PFSK-1 (cell line): ENCODE data around the gene NANP.

ENCODE experiments used
- FOXP2 ChIP-seq: optimal IDR thresholded peaks from 2 replicates; pipeline ENCODE3; 2011; ENCODE audit warnings: borderline replicate concordance, control low read depth, inconsistent platforms; ENCODE audit not compliant: insufficient read depth; ENCODE audit errors: extremely low read length, extremely low read depth
- POLR2AphosphoS5 ChIP-seq: IDR thresholded peaks from 2 replicates; pipeline ENCODE4 v1.6.1; 2012; ENCODE audit warnings: low read depth, mild to moderate bottlenecking, control low read depth, low read length, moderate library complexity
- SIN3A ChIP-seq: IDR thresholded peaks from 2 replicates; pipeline ENCODE4 v1.6.1; 2012; ENCODE audit warnings: mild to moderate bottlenecking, low read length, moderate library complexity, borderline replicate concordance; ENCODE audit not compliant: insufficient read depth
- TAF1 ChIP-seq: IDR thresholded peaks from 2 replicates; pipeline ENCODE4 v1.6.1; 2012; ENCODE audit warnings: low read length, control low read depth, borderline replicate concordance; ENCODE audit not compliant: insufficient read depth
- TF ChIP-seq, protein P1 (sequence below), 2 experiments: IDR thresholded peaks; 2 replicates each; pipeline versions ENCODE4 v1.6.1 to v1.8.0; 2011 to 2012; ENCODE audit warnings: low read depth in 2 of 2, low read length in 2 of 2, control low read depth in 1 of 2, inconsistent platforms in 1 of 2, mild to moderate bottlenecking in 1 of 2, moderate library complexity in 1 of 2; ENCODE audit not compliant: insufficient read depth in 1 of 2

NANP gene

DNA sequence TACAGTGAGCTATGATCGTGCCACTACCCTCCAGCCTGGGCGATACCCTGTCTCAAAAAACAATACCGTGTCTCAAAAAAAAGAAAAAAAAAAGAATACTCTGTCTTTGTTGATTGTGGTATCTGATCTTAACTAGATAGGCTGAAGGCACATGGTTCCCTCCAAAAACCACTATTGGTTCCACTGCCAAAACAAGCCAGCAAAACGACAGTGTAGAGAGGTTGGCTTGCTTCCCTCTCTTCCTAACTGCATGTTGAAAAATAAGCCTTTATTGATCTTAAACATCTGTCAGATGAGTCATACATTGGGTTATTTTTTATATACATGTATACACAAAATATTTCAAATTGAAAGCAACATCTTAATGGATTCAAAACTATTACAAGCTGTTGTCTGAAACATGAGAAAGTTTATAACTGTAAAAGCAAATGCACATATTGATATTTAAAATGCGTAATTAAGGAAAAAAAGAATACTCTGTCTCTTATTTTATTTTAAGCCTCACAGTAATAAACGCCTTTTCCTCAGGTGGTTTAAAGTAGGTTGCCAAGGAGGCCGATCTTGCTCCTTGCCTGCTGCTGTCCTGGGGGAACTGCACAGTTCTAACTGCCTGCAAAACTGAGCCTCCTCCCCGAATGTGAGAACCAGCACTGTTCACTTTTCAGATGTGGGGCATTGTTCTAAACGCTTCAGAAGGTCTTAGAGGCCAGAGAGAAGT is 31.5 kb downstream of the NANP start:
- TF ChIP-seq POLR2AphosphoS5 = no peak
- TF ChIP-seq SIN3A = no peak
- TF ChIP-seq TAF1 = no peak
- no peak for TF ChIP-seq FOXP2
- TF ChIP-seq, protein P1, sequence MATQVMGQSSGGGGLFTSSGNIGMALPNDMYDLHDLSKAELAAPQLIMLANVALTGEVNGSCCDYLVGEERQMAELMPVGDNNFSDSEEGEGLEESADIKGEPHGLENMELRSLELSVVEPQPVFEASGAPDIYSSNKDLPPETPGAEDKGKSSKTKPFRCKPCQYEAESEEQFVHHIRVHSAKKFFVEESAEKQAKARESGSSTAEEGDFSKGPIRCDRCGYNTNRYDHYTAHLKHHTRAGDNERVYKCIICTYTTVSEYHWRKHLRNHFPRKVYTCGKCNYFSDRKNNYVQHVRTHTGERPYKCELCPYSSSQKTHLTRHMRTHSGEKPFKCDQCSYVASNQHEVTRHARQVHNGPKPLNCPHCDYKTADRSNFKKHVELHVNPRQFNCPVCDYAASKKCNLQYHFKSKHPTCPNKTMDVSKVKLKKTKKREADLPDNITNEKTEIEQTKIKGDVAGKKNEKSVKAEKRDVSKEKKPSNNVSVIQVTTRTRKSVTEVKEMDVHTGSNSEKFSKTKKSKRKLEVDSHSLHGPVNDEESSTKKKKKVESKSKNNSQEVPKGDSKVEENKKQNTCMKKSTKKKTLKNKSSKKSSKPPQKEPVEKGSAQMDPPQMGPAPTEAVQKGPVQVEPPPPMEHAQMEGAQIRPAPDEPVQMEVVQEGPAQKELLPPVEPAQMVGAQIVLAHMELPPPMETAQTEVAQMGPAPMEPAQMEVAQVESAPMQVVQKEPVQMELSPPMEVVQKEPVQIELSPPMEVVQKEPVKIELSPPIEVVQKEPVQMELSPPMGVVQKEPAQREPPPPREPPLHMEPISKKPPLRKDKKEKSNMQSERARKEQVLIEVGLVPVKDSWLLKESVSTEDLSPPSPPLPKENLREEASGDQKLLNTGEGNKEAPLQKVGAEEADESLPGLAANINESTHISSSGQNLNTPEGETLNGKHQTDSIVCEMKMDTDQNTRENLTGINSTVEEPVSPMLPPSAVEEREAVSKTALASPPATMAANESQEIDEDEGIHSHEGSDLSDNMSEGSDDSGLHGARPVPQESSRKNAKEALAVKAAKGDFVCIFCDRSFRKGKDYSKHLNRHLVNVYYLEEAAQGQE (IDR thresholded peaks at IDR 0.05; ENCODE audit: insufficient read depth in 1 of 2, low read depth in 2 of 2, low read length in 2 of 2) = no peak

DNA sequence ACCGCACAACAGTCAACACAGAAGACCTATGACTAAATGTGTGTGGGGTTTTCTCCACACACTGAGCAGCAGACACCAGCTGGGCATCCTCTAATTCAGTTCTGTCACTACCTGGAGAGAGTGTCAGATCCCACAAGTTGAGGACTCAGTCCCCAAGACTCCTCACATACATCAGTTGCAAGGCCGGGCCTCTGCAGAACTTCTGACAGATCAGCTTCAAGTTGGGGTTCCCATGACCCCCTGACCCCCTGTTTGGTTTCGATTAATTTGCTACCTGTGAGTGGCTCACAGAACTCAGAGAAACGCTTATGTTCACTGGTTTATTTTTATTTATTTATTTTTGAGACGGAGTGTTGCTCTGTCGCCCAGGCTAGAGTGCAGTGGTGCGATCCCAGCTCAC is 35.3 kb downstream of the NANP start:
- no peak for TF ChIP-seq POLR2AphosphoS5
- TF ChIP-seq, protein P1 (IDR thresholded peaks at IDR 0.05; ENCODE audit: insufficient read depth in 1 of 2, low read depth in 2 of 2, low read length in 2 of 2) = no peak
- no peak for TF ChIP-seq FOXP2
- no peak for TF ChIP-seq SIN3A
- TF ChIP-seq TAF1 = no peak

DNA sequence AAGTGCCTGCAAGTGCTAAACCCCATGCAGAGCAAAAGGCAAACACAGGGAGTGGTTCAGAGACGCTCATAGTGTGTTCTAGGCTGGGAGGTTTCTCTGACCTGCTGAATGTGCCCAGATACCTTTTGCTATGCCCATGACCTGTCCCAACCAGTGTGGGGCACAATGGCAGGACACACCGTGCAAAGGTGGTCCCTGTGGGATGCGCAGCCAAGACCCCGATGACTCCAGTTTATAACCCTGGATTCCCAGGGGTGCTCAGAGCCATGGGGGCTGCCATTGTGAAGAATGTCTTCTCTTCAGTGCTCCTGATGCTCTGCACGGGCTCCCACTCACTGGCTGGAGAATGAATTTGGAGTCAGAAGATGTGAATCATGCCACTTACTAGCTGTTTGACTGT is 36.3 kb downstream of the NANP start:
- TF ChIP-seq POLR2AphosphoS5 = no peak

DNA sequence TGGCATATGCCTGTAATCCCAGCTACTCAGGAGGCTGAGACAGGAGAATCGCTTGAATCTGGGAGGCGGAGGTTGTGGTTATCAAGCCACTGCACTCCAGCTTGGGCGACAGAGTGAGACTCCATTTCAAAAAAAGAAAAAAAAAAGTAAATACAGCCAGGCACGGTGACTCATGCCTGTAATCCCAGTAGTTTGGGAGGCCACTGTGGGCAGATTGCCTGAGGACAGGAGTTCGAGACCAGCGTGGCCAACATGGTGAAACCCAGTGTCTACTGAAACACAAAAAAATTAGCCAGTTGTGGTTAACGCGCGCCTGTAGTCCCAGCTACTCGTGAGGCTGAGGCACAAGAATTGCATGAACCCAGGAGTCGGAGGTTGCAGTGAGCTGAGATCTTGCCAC is 36.9 kb downstream of the NANP start:
- TF ChIP-seq, protein P1 (IDR thresholded peaks at IDR 0.05; ENCODE audit: insufficient read depth in 1 of 2, low read depth in 2 of 2, low read length in 2 of 2) = no peak
- TF ChIP-seq TAF1 (no peak), FOXP2 (no peak), SIN3A (no peak), POLR2AphosphoS5 (no peak)

DNA sequence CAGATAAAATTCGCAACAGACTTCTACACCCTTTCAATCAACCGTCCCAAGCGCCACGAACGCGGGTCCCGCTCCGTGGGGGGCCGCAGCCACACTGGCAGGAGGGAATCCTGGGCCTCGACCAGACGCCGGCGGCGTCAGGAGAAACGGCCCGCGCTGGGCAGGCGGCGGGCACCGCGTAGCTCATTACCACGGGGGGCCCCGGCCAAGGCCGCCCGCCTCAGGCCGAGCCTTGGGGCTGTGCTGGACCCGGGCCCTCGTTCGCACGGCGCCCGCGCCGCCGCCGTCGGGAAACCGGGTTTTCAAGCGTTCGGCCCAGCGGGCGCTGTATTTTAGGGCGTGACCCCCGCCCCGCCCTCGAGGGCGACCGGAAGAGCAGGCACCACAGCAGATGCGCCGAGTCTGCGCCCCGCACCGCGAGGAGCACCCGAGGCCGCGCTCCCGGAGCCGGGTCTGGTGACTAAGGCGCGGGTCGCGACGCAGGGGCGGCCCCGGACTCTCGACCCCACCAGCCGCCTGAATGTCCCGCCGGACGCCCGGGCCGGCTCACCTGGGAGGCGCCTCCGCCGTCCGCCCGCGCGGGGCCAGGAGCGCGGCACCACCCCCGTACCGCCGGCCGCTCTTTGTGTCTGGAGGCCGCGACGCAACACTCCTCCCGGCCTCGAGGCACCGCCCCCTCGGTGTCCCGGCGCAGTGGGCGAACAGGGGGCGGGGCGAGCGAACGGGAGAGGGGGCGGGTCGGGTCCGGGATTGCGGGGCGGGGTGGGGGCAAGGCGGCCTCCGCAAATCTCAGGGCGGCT is 38.7 kb downstream of the NANP start, which contains the start of gene NINL:
TSS of gene NINL (minus strand) at position 627 of the 800 bp plus-strand sequence. CDS start 58,944 bp downstream, outside the sequence.
- TF ChIP-seq, protein P1 (IDR thresholded peaks at IDR 0.05; ENCODE audit: insufficient read depth in 1 of 2, low read depth in 2 of 2, low read length in 2 of 2) = no peak
- TF ChIP-seq SIN3A (no peak), POLR2AphosphoS5 (no peak), FOXP2 (no peak), TAF1 (no peak)
